Testis (tissue), 2 donors: Measurements from ENCODE around the gene GRIP1.

Source experiments
- CTCF ChIP-seq, 3 experiments: fragments of 450-650 bp in 2 of 3; fragments of 200-600 bp in 1 of 3; sonication (generic) in 1 of 3; IDR thresholded peaks; one replicate each; pipeline ENCODE4 v1.5.1; 2016 to 2019; ENCODE audit warnings: antibody characterized with exemption in 3 of 3, mild to moderate bottlenecking in 2 of 3, moderate library complexity in 1 of 3
- POLR2A ChIP-seq: fragments of 450-650 bp; IDR thresholded peaks from one replicate; pipeline ENCODE4 v1.6.1; 2017; ENCODE audit warnings: antibody characterized with exemption, mild to moderate bottlenecking, moderate library complexity

- TF ChIP-seq CTCF (IDR thresholded peaks at IDR 0.05), result no peak
- no peak for TF ChIP-seq POLR2A
Measured at GRCh38 chr12:66495709-66496108, 183.2 kb downstream of the GRIP1 start.
